NB4 (cell line): Measurements from ENCODE around the gene RBBP8NL.

ENCODE experiments used
- DNase-seq: peaks from one replicate; pipeline ENCODE4 v3.0.0; 2010; ENCODE audit warnings: low read depth
- H3K4me3 ChIP-seq: one replicate; pipeline ENCODE4 v1.5.1; 2011; ENCODE audit warnings: mild to moderate bottlenecking, low read depth, low read length, moderate library complexity
- CTCF ChIP-seq: IDR thresholded peaks from one replicate; pipeline ENCODE4 v1.5.1; 2012; ENCODE audit warnings: low read depth, low read length
- MAX ChIP-seq: IDR thresholded peaks from 2 replicates; pipeline ENCODE4 v1.6.1; 2011; ENCODE audit warnings: low read depth, low read length
- MYC ChIP-seq: IDR thresholded peaks from 2 replicates; pipeline ENCODE4 v1.6.1; 2011; ENCODE audit warnings: low read depth, low read length
- POLR2A ChIP-seq: IDR thresholded peaks from 2 replicates; pipeline ENCODE4 v1.6.1; 2011; ENCODE audit warnings: mild to moderate bottlenecking; ENCODE audit not compliant: insufficient read length; ENCODE audit errors: extremely low read depth

Gene RBBP8NL

GRCh38 chr20:62444286-62444685, 16.9 kb upstream of the RBBP8NL start:
- TF ChIP-seq CTCF (no peak), MYC (no peak), POLR2A (no peak), MAX (no peak)
- H3K4me3 ChIP-seq, result no peak overlapping the region
- no peak for DNase-seq

GRCh38 chr20:62441987-62442539, 14.7 kb upstream of the RBBP8NL start:
- TF ChIP-seq MAX (no peak), CTCF (no peak), MYC (no peak), POLR2A (no peak)
- H3K4me3 ChIP-seq, result no peak overlapping the region
- no peak for DNase-seq

GRCh38 chr20:62439218-62439617, 11.9 kb upstream of the RBBP8NL start:
- H3K4me3 ChIP-seq, result no peak overlapping the region
- no peak for TF ChIP-seq MAX
- TF ChIP-seq POLR2A, result no peak
- no peak for TF ChIP-seq CTCF
- TF ChIP-seq MYC, result no peak
- DNase-seq, result peak; percentile 37

- DNase-seq, result no peak
- H3K4me3 ChIP-seq, result no peak overlapping the region
- TF ChIP-seq CTCF (no peak), MYC (no peak), POLR2A (no peak), MAX (no peak)
Observed at GRCh38 chr20:62437927-62438326, 10.6 kb upstream of the RBBP8NL start.

- H3K4me3 ChIP-seq, result no peak overlapping the region
- no peak for TF ChIP-seq CTCF
- TF ChIP-seq MYC, result no peak
- no peak for TF ChIP-seq MAX
- TF ChIP-seq POLR2A, result no peak
- DNase-seq, result no peak
Observed at GRCh38 chr20:62437496-62437895, 10.2 kb upstream of the RBBP8NL start.

- H3K4me3 ChIP-seq, result no peak overlapping the region
- TF ChIP-seq MAX (no peak), CTCF (no peak), MYC (no peak), POLR2A (no peak)
- no peak for DNase-seq
Observed at GRCh38 chr20:62436692-62437091, 9.4 kb upstream of the RBBP8NL start.
